NB4 (cell line): ENCODE results near the gene NRP2.

Experiments used
- DNase-seq: peaks from one replicate; pipeline ENCODE4 v3.0.0; 2010; ENCODE audit warnings: low read depth
- H3K4me3 ChIP-seq: one replicate; pipeline ENCODE4 v1.5.1; 2011; ENCODE audit warnings: mild to moderate bottlenecking, low read depth, low read length, moderate library complexity
- CTCF ChIP-seq: IDR thresholded peaks from one replicate; pipeline ENCODE4 v1.5.1; 2012; ENCODE audit warnings: low read depth, low read length
- MAX ChIP-seq: IDR thresholded peaks from 2 replicates; pipeline ENCODE4 v1.6.1; 2011; ENCODE audit warnings: low read depth, low read length
- MYC ChIP-seq: IDR thresholded peaks from 2 replicates; pipeline ENCODE4 v1.6.1; 2011; ENCODE audit warnings: low read depth, low read length
- POLR2A ChIP-seq: IDR thresholded peaks from 2 replicates; pipeline ENCODE4 v1.6.1; 2011; ENCODE audit warnings: mild to moderate bottlenecking; ENCODE audit not compliant: insufficient read length; ENCODE audit errors: extremely low read depth

NRP2 gene

DNA sequence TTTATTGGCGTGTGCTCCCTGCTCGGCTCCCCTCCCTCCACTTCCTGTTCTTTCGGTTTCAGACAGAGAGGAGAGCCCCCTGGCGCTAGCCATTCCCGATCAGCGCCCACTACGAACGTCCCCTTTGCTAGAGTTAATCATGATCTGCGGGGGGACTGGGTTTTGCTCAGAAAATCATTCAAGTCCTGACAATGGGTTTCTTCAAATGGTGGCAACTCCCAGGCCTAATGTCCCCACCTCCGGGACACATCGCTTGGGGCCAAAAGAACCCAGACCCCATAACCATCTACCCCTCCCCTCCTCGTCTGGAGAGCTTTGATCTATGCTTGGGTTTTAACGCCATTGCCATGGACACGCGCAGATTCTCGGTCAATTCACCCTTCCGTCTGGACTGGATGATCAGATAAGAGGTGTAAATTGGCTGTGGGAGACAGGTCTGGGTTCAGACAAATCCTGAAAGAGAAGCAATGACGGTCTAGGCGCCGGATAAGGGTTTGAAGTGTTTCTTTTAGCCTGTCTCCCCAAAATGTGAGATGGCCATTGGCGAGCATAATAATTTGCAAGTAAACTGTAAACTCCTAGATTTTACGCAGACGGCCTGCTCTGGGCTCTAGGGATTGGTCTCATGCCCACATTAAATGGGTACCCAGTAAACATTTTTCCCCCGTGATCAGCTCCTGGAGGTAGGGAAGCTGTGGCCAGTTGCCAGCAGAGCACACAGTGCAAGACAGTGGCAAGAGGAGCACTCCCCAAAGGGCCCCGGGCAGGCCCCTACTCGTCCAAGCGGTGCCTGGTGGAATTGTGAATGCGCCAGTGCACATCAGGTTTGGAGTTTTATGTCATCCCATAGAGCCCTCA is 4.7 kb downstream of the NRP2 start:
- TF ChIP-seq MYC (no peak), CTCF (no peak), POLR2A (no peak)
- H3K4me3 ChIP-seq: no peak overlapping the region
- no peak for DNase-seq

- no peak for DNase-seq
- TF ChIP-seq CTCF (no peak), MAX (no peak), MYC (no peak), POLR2A (no peak)
- no peak overlapping the region for H3K4me3 ChIP-seq
Observed at GRCh38 chr2:205687641-205687956, 5.3 kb downstream of the NRP2 start.

GRCh38 chr2:205688417-205689200 is 6.3 kb downstream of the NRP2 start:
- no peak for DNase-seq
- no peak overlapping the region for H3K4me3 ChIP-seq
- TF ChIP-seq CTCF (no peak), POLR2A (no peak), MYC (no peak), MAX (no peak)

GRCh38 chr2:205689820-205690219 is 7.5 kb downstream of the NRP2 start:
- DNase-seq: no peak
- no peak overlapping the region for H3K4me3 ChIP-seq

DNA sequence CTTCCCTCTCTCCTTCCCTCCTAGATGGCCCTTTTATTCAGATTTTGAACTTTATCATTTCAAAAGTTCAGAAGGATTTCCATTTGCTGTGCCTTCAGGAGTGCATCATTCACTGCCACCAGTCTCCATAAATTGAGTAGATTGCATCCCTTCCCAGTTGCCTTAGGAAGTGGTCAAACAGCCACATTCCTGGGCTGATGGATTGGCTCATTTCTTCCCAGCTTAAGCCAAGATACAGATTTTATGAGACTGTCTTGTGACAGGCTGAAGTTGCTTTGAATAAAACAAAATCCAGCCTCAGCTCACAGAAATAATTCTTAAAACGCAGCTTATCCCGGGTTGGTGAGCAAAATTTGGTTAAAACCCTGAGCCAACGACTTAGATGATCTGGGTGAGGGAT is 9.8 kb downstream of the NRP2 start:
- no peak for DNase-seq
- TF ChIP-seq MAX (no peak), CTCF (no peak), MYC (no peak), POLR2A (no peak)
- H3K4me3 ChIP-seq: no peak overlapping the region

More at GRCh38 chr2:205689820-205690219, 7.5 kb downstream of the NRP2 start:
- TF ChIP-seq POLR2A: no peak
- TF ChIP-seq CTCF: no peak
- no peak for TF ChIP-seq MAX
- no peak for TF ChIP-seq MYC
